C4-2B (cell line): ENCODE data around the gene P3H2.

Experiments used
- H3K27ac ChIP-seq: fragments of 450-650 bp; 2 replicates; pipeline ENCODE4 v1.5.1; 2017
- CTCF ChIP-seq: fragments of 450-650 bp; conservative IDR thresholded peaks from 2 replicates; pipeline ENCODE4 v1.5.1; 2017; ENCODE audit warnings: mild to moderate bottlenecking
- ZFX ChIP-seq: fragments of 450-650 bp; IDR thresholded peaks from 2 replicates; pipeline ENCODE4 v1.6.1; 2017

Gene P3H2

DNA sequence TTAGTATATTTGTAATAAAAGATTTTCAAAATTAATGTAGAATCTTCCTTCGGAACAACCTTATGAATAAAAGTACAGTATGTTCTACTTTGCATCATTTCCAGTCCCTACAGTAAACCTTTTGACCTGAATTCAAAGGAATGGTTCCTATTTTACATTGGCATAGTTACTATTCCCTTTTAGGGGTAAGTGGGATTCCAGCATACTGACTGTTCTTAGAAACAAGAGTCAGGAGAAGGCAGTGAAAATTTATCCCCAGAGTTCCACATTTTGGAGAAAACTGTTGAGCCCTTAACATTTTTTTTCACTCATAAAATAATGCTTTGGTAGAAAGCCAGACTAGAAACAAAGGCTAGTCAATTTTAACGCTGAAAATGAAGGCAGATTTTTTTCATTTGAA, 78.1 kb downstream of the P3H2 start:
- H3K27ac ChIP-seq: no peak overlapping the region
- TF ChIP-seq CTCF: no peak
- no peak for TF ChIP-seq ZFX

DNA sequence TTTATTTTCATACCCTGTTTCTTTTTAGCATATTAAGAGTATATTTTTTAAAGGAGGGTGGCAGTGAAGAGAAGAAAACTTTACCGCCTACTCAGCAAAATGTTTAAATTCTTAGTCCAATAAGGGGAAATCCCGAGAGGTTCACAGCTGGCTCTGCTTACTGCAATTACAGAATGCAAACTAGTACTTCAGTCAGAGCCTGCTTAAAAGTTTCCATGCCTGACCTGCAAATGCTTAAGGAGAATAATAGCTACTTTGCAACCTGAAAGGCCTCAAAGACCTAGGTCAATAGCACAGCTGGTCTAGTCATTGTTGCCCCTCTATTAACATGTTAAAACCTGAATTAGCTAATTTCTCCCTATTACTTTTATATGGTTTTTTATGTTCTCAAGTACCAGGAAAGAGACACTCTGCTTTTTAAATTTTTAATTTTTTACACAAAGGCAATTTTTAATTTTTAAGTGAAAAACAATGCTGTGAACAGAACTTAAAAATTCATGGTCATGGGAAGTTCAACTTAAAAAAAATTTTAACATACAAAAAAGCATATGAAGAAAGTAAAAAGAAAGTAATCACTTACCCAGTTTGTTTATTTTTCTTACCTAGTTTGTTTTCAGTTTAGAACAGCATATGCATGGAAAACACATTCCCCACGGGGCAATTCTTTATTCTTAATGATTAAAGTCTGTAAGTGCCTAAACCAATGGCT, 79.2 kb downstream of the P3H2 start:
- no peak for TF ChIP-seq CTCF
- TF ChIP-seq ZFX: no peak
- no peak overlapping the region for H3K27ac ChIP-seq

GRCh38 chr3:190040145-190040544, 80.6 kb downstream of the P3H2 start:
- H3K27ac ChIP-seq: no peak overlapping the region
- no peak for TF ChIP-seq ZFX
- TF ChIP-seq CTCF: 0 out of 2 replicates have a peak, but pooled peaks have one; percentile 5

- TF ChIP-seq ZFX: no peak
- TF ChIP-seq CTCF: no peak
- peak overlapping the region; percentile 49 for H3K27ac ChIP-seq
Measured at GRCh38 chr3:190038050-190038933, 82.4 kb downstream of the P3H2 start.

GRCh38 chr3:190036631-190037030, 84.1 kb downstream of the P3H2 start:
- no peak for TF ChIP-seq CTCF
- no peak for TF ChIP-seq ZFX
- H3K27ac ChIP-seq: no peak overlapping the region

DNA sequence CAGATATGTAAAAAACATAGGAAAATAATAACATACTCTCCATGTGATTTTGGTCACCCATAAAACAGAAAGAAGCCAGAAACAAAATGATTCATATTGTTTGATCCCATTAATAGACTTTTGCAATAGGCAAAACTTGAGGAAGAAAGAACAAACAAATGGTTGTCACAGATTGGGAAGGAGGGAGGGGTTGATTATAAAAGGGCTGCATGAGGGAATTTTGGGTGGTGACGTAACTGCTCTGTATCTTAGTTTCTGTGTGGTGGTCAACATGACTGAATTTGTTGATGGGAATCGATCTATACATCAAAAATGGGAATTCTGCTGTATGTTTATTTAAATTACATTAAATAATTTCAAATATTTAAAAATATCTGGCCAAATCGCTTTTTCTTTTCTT, 86.3 kb downstream of the P3H2 start:
- TF ChIP-seq CTCF: no peak
- no peak for TF ChIP-seq ZFX

DNA sequence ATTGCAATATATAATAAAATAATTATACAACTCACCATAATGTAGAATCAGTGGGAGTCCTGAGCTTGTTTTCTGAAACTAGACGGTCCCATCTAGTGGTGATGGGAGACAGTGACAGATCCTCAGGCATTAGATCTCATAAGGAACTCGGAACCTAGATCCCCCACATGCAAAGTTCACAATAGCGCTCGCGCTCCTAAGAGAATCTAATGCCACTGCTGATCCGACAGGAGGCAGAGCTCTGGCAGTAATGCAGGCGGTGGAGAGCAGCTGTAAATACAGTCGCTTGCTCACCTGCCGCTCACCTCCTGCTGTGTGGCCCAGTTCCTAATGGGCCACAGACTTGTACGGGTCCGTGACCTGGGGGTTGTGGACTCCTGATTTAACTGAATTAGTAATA, 87.8 kb downstream of the P3H2 start:
- TF ChIP-seq CTCF (no peak), ZFX (no peak)
- peak overlapping the region; percentile 41 for H3K27ac ChIP-seq

More for the DNA sequence above, 86.3 kb downstream of the P3H2 start:
- H3K27ac ChIP-seq: no peak overlapping the region
